OCI-M1 (cell line): ENCODE measurements around the gene KRT37.

Experiments
- DNase-seq: peaks from one replicate; lab custom pipeline; 2025; lab: John Stamatoyannopoulos, UW

The KRT37 gene

DNA sequence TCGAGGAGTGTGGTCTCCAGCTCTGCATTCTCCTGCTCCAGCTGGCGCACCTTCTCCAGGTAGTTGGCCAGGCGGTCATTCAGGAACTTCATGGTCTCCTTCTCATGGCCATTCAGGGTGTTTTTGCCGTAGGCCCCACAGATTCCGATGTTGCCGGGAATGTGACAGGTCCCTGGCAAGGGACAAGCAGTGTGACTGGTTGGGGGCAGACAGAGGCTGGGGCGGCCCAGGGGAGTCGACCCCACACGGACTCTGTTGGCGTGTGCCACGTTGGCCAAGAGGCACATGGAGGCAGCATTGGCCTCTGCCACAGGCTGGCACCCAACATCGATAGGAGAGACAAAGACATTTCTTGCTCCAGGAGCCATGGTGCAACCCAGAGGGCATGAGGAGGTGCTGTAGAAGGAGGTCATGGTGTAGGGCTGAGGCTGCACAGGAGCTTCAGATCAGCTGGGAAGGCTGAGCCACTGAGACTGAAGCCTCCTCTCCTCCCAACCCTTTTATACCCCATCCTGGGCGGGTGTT lies at the start of gene KRT37:
Gene KRT37, minus strand, starts transcription at position 475 of the 525 bp plus-strand sequence. Its CDS starts 62 bp downstream, at position 413.
- no peak for DNase-seq

DNA sequence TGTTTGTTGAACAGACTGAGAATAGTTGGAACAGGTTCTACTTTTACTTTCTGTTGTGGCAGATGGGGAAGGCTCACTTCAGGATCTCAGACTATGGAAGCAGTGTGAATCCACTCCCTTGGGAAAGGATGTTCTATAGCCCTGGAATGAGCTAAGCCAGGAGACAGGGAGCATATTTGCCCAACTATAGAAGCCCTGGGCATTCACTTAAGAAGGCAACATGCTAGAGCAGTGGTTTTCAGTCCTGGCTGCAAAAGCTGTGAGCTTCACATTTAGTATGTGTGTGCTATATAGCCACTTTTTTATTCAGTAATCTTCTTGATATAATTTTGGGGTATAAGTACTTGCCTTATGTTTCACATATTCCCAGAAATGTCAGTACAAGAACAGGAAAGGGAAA lies 44.0 kb upstream of the KRT37 start:
- DNase-seq = no peak

DNA sequence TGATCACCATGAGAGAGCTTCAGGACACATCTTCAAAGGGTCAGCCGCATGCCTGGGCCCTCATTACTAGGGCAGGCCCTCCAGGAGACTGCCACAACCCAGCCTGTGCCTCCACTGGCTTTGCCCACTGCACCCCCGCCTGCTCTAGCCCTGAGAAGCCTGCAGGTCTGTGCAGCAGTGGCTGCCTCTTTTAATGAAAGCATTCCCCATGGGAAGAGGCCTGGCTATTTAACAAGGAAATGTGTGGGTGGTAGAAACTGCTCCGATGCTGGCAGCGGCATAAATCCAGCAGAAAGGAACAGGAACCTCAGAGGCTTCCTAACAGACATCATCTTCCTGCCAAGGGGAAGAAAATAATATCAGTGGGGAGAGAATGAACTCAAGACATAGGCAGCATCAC lies 43.2 kb upstream of the KRT37 start:
- DNase-seq = no peak

DNA sequence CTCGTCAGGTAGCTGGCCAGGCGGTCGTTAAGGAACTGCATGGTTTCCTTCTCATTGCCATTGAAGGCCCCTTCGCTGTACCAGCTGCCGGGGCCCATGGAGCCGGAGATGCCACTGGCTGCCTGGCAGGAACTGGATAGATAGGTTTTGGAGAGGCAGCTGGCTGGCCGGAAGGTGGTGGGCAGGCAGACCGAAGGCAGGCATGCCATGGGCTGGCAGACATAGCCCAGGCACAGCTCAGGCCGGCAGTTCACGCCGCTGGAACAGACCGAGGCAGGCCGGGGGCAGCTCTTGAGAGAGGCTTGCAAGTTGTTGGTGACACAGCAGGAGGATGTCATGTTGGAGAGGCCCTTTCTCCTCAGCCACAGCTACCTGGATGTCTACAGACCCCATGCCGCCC lies 42.6 kb upstream of the KRT37 start, which contains the start of gene KRT32:
Gene KRT32, minus strand, starts transcription at position 399 of the 400 bp plus-strand sequence. Its CDS starts 61 bp downstream, at position 338.
- DNase-seq = no peak

DNA sequence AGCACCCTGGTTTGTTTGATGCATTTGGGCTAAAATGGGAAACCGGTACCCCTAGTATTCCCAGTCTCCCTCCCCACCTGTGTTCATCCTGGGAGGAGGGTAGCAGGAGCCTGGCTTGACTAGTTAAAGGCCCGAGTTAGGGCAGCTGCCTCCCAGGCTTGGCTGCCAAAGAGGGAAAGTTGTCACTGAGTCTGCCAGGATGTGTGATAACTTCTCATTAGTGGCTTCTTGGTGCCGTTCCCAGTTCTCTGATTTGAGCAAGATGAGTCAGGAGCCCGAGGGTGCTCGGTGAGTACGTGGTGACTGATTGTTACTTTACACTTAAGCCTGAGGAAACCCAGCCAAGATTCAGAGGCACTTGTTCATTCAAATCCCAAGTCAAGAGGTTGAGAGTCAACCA lies 40.3 kb upstream of the KRT37 start:
- no peak for DNase-seq

DNA sequence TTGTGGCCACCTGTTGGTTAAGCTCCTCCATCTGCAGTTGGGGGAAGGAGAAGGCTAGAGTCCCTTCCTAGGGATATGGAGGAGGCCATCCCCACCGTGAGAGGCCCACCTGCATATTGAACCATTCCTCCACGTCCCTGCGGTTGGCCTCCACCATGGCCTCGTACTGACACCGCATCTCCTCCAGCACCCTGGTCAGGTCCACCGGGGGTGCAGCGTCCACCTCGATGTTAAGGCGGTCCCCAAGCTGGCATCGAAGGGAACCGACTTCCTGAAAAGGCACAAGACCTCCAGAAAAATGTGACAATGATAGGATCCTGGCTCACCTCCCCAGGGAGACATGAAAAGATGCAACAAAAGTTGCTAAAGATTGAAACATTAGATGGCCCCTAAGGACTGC lies 39.8 kb upstream of the KRT37 start:
- DNase-seq = no peak

DNA sequence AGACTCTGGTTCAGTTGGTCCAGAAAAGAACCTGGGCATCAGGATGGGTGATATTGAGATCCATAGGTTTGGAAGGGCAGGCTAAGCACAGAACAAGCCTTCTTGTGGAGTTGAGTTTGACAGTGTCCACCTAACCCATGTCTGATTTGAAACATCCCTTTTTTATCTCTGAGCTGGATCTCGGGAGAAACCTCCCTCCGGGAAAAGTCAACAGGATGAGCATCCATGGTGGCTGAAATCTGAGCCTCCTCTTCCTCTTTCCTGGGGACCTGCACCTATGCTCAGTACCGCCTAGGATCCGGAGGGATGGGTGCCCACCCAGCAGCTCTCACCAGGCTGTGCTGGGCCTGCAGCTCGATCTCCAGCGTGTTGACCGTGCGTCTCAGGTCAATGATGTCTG lies 39.4 kb upstream of the KRT37 start:
- DNase-seq = no peak

DNA sequence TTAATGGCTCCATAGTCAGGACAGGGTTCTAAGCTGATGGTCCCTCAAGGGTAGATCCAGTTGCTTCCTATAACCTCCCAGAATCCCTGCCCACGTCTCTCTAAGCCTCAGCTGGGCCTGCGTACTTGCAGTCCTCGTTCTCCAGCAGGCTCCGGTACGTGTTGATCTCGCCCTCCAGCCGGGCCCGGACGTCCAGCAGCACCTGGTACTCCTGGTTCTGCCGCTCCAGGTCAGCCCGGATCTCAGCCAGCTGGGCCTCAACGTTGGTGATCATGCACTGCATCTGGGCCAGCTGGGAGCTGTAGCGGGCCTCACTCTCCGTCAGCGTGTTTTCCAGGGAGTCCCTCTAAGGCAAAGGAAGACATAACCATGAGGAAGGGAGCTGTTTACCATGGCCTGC lies 38.3 kb upstream of the KRT37 start:
- DNase-seq = no peak

DNA sequence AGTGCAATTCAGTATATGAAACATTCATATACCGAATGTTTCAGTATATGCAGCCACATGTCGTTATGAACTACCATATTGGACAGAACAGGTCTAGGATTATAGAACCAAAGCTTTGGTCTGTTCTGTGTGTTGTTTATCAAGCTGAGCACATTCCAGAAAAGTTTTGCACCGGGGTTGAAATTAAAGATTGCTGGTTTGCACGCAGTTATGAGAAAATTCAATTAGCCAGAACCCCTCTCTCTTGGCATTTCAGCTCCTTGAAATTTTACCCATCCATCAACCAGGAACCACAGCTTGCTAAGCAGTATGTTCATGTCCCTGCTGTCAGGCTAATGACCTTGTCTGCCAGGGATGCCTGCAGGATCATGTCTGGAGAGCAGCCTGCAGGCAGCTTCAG lies 33.3 kb upstream of the KRT37 start:
- DNase-seq = no peak

DNA sequence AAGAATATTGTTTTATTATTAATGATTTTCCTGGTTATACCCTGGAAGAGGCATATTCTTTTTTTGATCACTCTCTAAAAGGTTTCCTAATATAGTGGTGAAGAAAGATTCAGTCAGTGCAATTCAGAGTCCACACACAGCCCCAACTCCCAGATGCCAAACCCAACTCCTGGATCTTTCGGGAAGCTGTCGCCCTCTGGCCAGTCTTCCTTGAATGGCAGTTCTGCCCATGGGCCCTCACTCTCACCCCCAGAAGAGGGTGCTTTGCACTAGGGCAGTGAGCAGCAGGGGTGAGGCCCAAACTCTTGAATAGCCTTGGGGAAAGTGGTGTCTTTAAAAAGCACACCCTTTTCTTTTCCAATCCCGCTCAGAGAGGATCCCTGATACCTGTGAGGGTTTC lies 31.8 kb upstream of the KRT37 start:
- DNase-seq = no peak

DNA sequence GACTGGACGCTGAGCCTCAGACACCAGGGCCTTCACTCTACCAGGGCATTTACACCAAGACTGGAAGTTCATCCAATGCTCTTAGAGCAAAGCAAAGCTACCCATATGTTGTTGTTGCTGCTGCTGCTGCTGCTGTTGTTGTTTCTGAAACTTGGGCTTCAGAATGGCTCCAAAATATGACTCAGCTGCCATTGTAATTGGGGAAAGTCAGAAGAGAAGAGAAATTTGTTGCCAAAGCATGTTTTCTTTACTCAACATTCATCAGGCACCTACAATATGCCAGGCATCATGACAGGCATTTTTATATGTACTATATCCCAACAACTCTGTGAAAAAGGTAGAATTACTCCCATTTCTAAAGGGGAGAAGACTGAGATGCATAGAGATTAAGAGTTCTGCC lies 30.9 kb upstream of the KRT37 start:
- DNase-seq = no peak

DNA sequence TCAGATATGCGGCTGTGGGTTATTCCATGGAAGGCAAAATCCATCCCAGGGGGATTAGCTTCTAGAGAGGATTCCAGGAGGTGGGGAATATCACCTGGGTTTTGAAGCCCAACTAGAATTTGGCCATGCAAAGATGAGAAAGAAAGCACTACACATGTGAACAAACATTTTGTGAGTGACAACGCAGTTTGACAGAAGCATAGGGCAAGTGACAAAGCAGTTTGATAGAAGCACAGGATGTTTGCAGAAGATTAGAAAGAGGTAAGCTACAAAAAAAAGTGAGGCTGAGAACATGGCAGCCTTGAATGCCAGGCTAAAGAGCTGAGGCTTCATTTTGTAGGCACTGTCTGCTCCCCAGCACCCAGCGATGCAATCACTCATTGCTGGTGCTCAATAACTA lies 28.7 kb upstream of the KRT37 start:
- DNase-seq = no peak

DNA sequence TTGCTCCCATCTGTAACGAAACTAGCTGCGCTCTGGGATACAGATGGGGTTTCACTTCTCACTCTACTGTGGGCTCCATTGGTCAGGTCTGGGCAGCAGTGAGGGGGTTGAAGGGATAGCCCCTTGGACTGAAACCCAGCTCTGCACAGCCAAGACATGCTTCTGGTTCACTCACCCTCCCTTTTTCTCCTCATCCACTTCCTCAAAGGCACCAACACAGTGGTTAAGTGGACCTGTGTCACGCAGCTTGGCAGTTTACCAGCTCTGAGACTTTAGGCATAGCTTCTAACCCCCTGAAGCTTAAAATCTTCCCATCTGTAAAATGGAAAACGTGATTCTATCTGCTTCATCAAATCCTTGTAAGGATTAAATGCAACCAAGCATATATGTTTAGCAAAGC lies 27.9 kb upstream of the KRT37 start:
- DNase-seq = peak; percentile 11

DNA sequence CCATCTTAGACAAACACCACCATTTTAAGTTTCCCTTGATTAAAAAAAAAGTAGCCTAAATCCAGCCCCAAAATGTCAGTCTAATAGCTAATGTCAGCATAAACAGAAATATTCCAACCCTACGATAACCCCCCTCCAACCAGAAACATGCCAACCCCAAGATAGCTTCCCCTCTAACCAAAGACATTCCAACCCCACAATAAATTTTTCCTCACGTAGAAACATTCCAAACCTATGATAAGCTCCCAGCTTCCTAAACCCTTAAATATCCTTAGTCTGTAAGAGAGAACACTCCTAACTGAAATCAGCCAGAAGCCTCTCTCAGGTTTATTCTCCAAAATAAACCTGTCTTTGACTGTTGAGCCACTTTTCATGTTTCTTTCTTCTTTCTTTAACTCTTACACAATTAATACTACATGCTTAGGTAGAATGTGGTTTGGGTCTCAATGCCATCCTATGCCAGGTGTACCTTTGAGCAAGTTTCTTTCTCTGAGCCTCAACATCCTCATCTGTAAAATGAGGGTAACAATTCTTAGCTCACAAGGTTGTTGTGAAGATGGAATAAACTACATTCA lies 26.9 kb upstream of the KRT37 start:
- no peak for DNase-seq

DNA sequence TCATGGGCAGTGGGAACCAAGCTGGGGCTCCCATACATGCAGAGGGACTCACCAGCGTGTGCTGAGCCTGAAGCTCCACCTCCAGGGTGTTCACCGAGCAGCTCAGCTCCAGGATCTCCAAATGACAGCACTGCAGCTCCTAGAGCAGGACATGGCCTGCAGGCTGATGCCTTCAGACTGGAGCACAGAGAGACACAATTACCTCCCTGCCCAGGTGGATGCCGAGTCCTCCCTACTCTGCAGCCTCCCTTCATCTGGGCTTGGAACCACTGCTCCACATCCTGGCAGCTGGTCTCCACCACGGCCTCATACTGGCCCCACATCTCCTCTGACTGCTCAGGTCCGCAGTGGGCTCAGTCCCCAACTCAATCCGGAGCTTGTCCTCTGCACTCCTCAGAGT lies 24.6 kb upstream of the KRT37 start:
- no peak for DNase-seq

DNA sequence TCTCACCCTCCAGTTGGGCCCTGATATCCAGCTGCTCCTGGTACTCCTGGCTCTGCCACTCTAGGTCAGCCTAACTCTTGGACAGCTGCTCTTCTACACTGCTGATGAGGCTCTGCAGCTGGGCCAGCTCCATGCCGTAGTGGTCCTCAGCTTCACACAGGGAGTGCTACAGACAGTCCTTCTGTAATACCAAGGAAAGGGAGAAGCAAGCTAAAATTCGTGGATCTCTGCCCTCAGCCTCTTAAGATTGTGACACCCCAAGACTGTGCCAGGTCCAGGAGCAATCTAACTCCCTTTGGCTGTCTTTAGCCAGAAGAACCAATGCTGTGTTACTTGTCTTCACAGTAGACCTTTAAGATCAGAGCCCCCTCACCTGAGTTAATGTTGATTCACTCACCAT lies 24.1 kb upstream of the KRT37 start:
- no peak for DNase-seq

DNA sequence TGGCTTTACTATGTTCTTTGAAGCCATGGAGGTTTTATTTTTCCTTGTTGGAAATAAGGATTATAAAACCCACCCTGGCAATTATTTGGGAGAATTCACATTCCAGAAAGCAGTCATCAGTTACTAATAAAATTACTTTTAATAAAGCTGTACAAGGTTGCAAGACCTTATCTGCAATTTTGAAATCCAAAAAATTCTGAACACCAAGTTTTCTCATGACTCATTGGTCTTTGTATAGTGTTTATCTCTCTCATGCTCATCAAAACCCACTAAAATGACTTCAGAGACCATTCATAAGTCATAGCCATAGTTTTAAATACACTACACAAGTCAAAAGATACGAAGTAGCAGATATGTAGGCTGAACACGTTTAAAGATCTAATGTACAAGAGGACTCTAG lies 22.4 kb upstream of the KRT37 start:
- no peak for DNase-seq

DNA sequence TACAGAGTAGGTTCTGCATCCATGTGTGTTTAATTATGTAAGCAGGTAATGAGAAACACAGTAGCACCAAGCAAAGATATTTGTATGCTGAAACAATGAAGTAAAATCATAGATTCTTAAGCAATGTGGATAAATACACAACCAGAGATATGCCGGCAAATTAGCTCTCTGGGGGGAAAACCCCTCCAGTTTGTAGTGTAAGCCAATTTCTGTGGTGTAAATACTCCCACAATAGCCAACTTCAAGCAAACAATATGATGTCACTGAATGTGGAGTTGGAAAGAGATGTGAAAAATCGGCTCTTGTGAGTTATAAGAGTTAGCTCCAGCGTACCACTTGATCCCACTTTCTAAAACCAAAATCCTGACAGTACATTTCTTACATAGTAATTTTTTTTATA lies 20.3 kb upstream of the KRT37 start:
- DNase-seq = no peak

DNA sequence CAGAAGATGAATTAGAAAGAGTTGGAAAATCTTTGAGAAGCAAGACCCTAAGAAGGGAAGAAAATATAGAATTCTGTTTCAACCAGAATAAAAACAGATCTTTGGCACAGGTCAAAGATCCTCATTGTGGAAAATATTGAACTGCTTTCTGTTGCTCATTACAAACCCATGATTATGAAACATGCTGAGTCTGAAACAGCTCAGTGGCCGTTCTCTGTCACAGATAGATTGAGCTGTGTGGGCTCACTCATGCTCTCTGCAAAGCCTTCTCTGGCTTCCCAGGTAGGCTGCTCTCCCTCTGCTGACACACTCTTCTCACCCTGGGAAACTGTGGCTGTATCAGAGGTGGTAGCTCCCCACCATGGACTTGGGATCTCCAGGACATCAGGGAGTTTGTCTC lies 19.8 kb upstream of the KRT37 start:
- DNase-seq = no peak

DNA sequence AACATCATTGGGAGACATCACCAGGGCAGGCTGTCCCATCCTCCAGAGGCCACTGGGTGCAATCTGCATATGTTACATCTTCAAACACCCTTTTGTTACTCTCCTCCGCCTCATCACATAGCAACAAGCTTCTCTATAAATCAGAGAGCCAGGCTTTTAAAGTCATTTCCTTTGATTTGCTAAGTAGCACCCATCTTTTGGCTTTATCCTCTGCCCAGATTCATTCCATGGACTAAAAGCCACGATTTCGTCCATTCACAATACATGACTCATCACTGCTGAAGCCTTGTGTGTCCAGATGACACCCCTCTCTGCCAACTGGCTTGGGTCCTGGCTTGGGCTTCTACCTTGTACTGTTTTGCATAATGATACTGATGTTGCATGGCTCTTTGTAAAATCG lies 18.4 kb upstream of the KRT37 start:
- no peak for DNase-seq

DNA sequence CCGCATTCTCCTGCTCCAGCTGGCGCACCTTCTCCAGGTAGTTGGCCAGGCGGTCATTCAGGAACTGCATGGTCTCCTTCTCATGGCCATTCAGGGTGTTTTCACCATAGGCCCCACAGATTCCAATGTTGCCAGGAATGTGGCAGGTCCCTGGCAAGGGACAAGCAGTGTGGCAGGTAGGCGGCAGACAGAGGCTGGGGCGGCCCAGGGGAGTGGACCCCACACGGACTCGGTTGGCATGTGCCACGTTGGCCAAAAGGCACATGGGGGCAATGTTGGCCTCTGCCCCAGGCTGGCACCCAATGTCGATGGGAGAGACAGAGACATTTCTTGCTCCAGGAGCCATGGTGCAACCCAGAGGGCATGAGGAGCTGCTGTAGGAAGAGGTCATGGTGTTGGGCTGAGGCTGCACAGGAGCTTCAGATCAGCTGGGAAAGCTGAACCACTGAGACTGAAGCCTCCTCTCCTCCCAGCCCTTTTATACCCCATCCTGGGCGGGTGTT lies 16.2 kb upstream of the KRT37 start, which contains the start of gene KRT38:
Gene KRT38, minus strand, starts transcription at position 453 of the 503 bp plus-strand sequence. Its CDS starts 62 bp downstream, at position 391.
- DNase-seq = no peak

DNA sequence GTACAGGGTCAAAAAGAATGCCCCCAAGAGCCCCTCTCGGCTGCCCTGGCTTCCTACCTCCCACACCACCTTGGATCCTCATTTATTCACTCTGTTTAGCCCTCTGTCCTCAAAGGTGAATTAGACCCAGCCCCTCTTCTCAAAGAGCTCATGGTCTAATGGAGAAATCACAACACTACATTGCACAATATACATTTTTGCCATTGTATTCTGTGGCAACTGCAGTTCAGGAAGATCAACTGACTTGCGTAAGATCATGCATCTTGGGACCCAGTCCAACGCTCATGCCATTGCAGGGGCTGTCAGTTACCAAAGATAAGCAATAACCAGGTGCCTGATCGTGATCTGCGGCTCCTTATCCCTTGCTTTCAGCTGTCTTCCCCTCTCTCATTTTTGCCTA lies 15.0 kb upstream of the KRT37 start:
- no peak for DNase-seq

DNA sequence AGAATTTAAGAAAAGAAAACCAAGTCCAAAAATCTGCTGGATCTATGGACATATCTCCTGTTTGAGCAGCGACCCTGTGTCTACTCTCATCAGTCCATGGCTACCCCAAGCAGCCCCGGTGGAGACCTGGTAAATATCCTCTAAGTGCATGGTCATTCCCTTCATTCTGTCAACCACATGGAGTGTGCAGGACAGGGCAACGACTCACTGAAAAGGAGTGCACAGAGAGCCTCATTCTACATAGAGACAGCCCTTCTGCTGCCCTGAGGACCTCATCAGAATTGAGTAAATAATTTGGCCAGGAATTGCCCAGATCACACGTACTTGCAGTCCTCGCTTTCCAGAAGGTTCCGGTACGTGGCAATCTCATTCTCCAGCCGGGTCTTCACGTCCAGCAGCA lies 13.4 kb upstream of the KRT37 start:
- no peak for DNase-seq

DNA sequence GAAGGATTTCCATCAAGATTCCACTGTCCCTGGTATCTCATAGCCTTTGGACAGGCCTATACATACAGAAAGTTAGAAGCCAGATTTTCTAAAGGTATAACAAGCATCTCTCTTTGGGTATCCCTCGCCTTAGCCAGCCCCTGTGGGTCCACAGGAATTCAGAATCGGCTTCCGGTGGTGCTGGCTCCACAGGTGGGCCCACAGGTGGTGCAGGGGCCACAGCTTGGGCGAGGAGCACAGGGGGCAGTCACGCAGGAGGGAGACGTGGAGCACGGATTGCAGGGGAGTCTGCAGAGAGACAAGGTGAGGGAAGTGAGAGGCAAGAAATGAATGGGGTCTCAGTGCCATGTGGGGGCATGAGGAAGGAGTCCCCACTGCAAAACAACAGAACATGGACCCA lies 12.9 kb upstream of the KRT37 start:
- no peak for DNase-seq
